ENCODE measurements around the gene SOHLH1. TPM values are rescaled to one million over a fixed set of nuclear protein-coding genes. Genes with fewer than 3 reads are reported as not detected.

The SOHLH1 gene
- total RNA-seq, 1 experiment from 2014 or later = not detected

DNA sequence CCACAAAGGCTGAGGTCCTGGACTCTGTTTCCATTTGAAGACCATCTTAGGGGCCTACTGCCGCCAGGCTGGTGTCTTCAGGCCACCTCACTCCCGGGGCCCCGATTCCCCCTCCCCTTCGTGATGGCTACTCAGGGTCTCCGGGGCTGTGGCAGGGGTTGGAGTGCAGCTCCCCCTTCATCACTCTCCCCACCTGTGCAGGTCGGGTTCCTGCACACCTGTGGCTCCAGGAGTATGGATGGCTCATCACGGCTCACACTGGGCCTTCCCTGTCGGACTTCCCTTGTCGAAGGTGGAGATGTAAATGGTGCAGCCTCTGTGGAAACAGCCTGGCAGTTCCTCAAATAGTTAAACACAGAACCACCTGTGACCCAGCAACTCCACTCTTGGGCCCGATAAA is 24.3 kb downstream of the SOHLH1 start:
- DNase-seq (ENCODE audit: low read depth, low spot score) (no peak), ATAC-seq (no peak)
- Histone ChIP-seq H3K4me2 (ENCODE audit: low read length) (no peak overlapping the region), H3K9me3 (ENCODE audit: control insufficient read depth in 1 of 2, insufficient read depth in 1 of 2, low read depth in 1 of 2, low read length in 2 of 2) (no peaks in the 10 kb centered on the region), H3K9ac (ENCODE audit: low read length) (no peak overlapping the region), H4K20me1 (ENCODE audit: insufficient read depth) (no peaks in the 10 kb centered on the region), H3K36me3 (ENCODE audit: control insufficient read depth in 1 of 2, insufficient read depth in 2 of 2, low read length in 2 of 2) (no peaks in the 10 kb centered on the region), H3K4me3 (replicated peaks in 1 of 2; ENCODE audit: low read depth in 1 of 2, low read length in 2 of 2) (no peak overlapping the region), H3K27ac (ENCODE audit: low read depth, low read length) (no peak overlapping the region), H3K27me3 (ENCODE audit: insufficient read depth, low read length) (peaks cover 4% of the 10 kb centered on the region; the same call in 1 of the 2 replicates), H3K79me2 (ENCODE audit: insufficient read depth, low read length) (no peaks in the 10 kb centered on the region), H3K9me2 (ENCODE audit: insufficient read depth) (no peaks in the 10 kb centered on the region), H3K4me1 (ENCODE audit: control insufficient read depth in 1 of 2, insufficient read depth in 2 of 2, low read length in 2 of 2) (no peaks in the 10 kb centered on the region), H2AFZ (ENCODE audit: low read depth, low read length, poor library complexity, severe bottlenecking) (no peak overlapping the region)
- RAD21 ChIA-PET (ENCODE audit: low non-redundant PET in 1 of 2, low total read pairs in 2 of 2, uncharacterized antibody in 2 of 2, unreplicated experiment in 2 of 2) = no interaction called here
- intact Hi-C loops (cut with micrococcal nuclease) = no loop called here
- TF ChIP-seq EGR1 (IDR thresholded peaks at IDR 0.05; ENCODE audit: low read depth) (no peak), FOSL1 (IDR thresholded peaks at IDR 0.05; ENCODE audit: low read depth) (no peak), YY1 (IDR thresholded peaks at IDR 0.05; ENCODE audit: extremely low read depth, insufficient replicate concordance, low read depth, low read length) (no peak), POLR2AphosphoS5 (IDR thresholded peaks at IDR 0.05; ENCODE audit: low read depth, low read length) (no peak), ZNF274 (IDR thresholded peaks at IDR 0.05; ENCODE audit: low read depth, low read length) (no peak), SIN3A (IDR thresholded peaks at IDR 0.05; ENCODE audit: low read depth) (no peak), ZFX (IDR thresholded peaks at IDR 0.05) (no peak), CBX3 (IDR thresholded peaks at IDR 0.05; ENCODE audit: low read depth) (no peak), SP1 (IDR thresholded peaks at IDR 0.05; ENCODE audit: low read depth) (no peak), ELF1 (IDR thresholded peaks at IDR 0.05; ENCODE audit: borderline replicate concordance, low read depth) (no peak)
- TF ChIP-seq, protein P1, sequence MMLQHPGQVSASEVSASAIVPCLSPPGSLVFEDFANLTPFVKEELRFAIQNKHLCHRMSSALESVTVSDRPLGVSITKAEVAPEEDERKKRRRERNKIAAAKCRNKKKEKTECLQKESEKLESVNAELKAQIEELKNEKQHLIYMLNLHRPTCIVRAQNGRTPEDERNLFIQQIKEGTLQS (IDR thresholded peaks at IDR 0.05) = no peak
- TF ChIP-seq, protein P2, sequence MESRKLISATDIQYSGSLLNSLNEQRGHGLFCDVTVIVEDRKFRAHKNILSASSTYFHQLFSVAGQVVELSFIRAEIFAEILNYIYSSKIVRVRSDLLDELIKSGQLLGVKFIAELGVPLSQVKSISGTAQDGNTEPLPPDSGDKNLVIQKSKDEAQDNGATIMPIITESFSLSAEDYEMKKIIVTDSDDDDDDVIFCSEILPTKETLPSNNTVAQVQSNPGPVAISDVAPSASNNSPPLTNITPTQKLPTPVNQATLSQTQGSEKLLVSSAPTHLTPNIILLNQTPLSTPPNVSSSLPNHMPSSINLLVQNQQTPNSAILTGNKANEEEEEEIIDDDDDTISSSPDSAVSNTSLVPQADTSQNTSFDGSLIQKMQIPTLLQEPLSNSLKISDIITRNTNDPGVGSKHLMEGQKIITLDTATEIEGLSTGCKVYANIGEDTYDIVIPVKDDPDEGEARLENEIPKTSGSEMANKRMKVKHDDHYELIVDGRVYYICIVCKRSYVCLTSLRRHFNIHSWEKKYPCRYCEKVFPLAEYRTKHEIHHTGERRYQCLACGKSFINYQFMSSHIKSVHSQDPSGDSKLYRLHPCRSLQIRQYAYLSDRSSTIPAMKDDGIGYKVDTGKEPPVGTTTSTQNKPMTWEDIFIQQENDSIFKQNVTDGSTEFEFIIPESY (IDR thresholded peaks at IDR 0.05; ENCODE audit: extremely low read depth, insufficient replicate concordance, low read length) = no peak
- no TSS peak for BruUV-seq (replicated peaks)
- POLR2A ChIA-PET = no interaction called here
- CTCF ChIA-PET = no interaction called here

All from HCT116 (cell line).